ENCODE measurements around the gene TRAM2.

- no peak for TF ChIP-seq TRIM24 (IDR thresholded peaks at IDR 0.05)
- TF ChIP-seq REST (IDR thresholded peaks at IDR 0.05; ENCODE audit: borderline replicate concordance), result no peak
- no peak for TF ChIP-seq REST (CRISPR knock-in tag; IDR thresholded peaks at IDR 0.05; ENCODE audit: low read depth)
- TF ChIP-seq NFXL1 (CRISPR knock-in tag; IDR thresholded peaks at IDR 0.05), result no peak
- no peak for TF ChIP-seq CHD7 (IDR thresholded peaks at IDR 0.05; ENCODE audit: low read depth, low read length)
- TF ChIP-seq CTCF (IDR thresholded peaks at IDR 0.05 in 2 of 3, conservative IDR thresholded peaks at IDR 0.05 in 1 of 3; ENCODE audit: insufficient read depth in 2 of 3, low read depth in 1 of 3, low read length in 3 of 3), result no peak
- TF ChIP-seq ETV6 (IDR thresholded peaks at IDR 0.05; ENCODE audit: borderline replicate concordance in 1 of 2, low read depth in 2 of 2, low read length in 1 of 2), result no peak
- no peak for TF ChIP-seq ETV6 (CRISPR knock-in tag; IDR thresholded peaks at IDR 0.05; ENCODE audit: borderline replicate concordance)
- no peak for TF ChIP-seq ZNF253 (CRISPR knock-in tag; conservative IDR thresholded peaks at IDR 0.05)
- TF ChIP-seq SMARCC2 (IDR thresholded peaks at IDR 0.05; ENCODE audit: low read depth), result no peak
- no peak for TF ChIP-seq BRCA1 (IDR thresholded peaks at IDR 0.05)
- no peak for TF ChIP-seq BRCA1 (CRISPR knock-in tag; IDR thresholded peaks at IDR 0.05)
These were observed 1.1 kb upstream of the TRAM2 start for GRCh38 chr6:52577778-52578463.
